GM18499 (cell line): Measurements from ENCODE around the gene DBN1.
"Not testable (repeated sequence)": the region's sequence is repeated elsewhere in the genome, so short reads cannot be mapped to it uniquely, and the experiment has no call there.

ENCODE experiments used
- ATAC-seq: cut with Tn5 transposase; IDR thresholded peaks from one replicate; pipeline ENCODE4 v1.9.1; 2021; ENCODE audit warnings: moderate number of reproducible peaks; ENCODE audit not compliant: insufficient read depth, unreplicated experiment

DBN1 gene

GRCh38 chr5:177432143-177432838 is 41.1 kb downstream of the DBN1 start:
- ATAC-seq, result no peak

- no peak for ATAC-seq
These were observed 41.9 kb downstream of the DBN1 start for GRCh38 chr5:177431317-177432142.

GRCh38 chr5:177430972-177431316 is 42.5 kb downstream of the DBN1 start:
- no peak for ATAC-seq

- no peak for ATAC-seq
These were observed 43.1 kb downstream of the DBN1 start for GRCh38 chr5:177430140-177430951.

- no peak for ATAC-seq
These were observed 44.0 kb downstream of the DBN1 start for GRCh38 chr5:177429248-177430040.

GRCh38 chr5:177428574-177429217 is 44.7 kb downstream of the DBN1 start:
- no peak for ATAC-seq

- ATAC-seq, result no peak
These were observed 45.4 kb downstream of the DBN1 start for GRCh38 chr5:177427919-177428573.

GRCh38 chr5:177427211-177427822 is 46.1 kb downstream of the DBN1 start:
- no peak for ATAC-seq

GRCh38 chr5:177426566-177427210 is 46.7 kb downstream of the DBN1 start, which contains the start of gene GRK6:
Gene GRK6, plus strand, starts transcription at chr5:177426676. Its CDS starts 170 bp downstream, at chr5:177426846.
- no peak for ATAC-seq

GRCh38 chr5:177425801-177426565 is 47.5 kb downstream of the DBN1 start:
- ATAC-seq, result peak; percentile 74

- ATAC-seq, result no peak
These were observed 48.1 kb downstream of the DBN1 start for GRCh38 chr5:177425196-177425800.

- ATAC-seq, result no peak
These were observed 49.8 kb downstream of the DBN1 start for GRCh38 chr5:177423671-177424070.

GRCh38 chr5:177421062-177421798 is 52.2 kb downstream of the DBN1 start:
- no peak for ATAC-seq

- not testable (repeated sequence) for ATAC-seq
These were observed 53.0 kb downstream of the DBN1 start for GRCh38 chr5:177420472-177420871.

GRCh38 chr5:177419046-177419445 is 54.4 kb downstream of the DBN1 start:
- no peak for ATAC-seq

GRCh38 chr5:177417081-177417480 is 56.4 kb downstream of the DBN1 start:
- not testable (repeated sequence) for ATAC-seq
